ENCODE measurements around the gene NRIP1.

GRCh38 chr21:14922980-14923379 is 141.8 kb downstream of the NRIP1 start:
- TF ChIP-seq, protein P1, sequence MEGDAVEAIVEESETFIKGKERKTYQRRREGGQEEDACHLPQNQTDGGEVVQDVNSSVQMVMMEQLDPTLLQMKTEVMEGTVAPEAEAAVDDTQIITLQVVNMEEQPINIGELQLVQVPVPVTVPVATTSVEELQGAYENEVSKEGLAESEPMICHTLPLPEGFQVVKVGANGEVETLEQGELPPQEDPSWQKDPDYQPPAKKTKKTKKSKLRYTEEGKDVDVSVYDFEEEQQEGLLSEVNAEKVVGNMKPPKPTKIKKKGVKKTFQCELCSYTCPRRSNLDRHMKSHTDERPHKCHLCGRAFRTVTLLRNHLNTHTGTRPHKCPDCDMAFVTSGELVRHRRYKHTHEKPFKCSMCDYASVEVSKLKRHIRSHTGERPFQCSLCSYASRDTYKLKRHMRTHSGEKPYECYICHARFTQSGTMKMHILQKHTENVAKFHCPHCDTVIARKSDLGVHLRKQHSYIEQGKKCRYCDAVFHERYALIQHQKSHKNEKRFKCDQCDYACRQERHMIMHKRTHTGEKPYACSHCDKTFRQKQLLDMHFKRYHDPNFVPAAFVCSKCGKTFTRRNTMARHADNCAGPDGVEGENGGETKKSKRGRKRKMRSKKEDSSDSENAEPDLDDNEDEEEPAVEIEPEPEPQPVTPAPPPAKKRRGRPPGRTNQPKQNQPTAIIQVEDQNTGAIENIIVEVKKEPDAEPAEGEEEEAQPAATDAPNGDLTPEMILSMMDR (IDR thresholded peaks at IDR 0.05): no peak
- TF ChIP-seq POLR2A (IDR thresholded peaks at IDR 0.05): no peak
